Stomach (tissue), 9 donors: Measurements from ENCODE around the gene LPAR5. TPM values are rescaled to one million over a fixed set of nuclear protein-coding genes. Genes with fewer than 3 reads are reported as not detected.

ENCODE experiments used
- DNase-seq, 2 donors: peaks; one replicate each; pipeline versions ENCODE4 v3.0.0 to v3.0.0-alpha.2; 2013 to 2019
- H3K27ac ChIP-seq, 5 donors: fragments of 200-600 bp in 4 of 5; sonication (generic) in 4 of 5; one replicate each; pipeline ENCODE4 v1.5.1; 2013 to 2019; ENCODE audit warnings: mild to moderate bottlenecking in 1 of 5, moderate library complexity in 1 of 5
- H3K27me3 ChIP-seq, 3 donors: fragments of 200-600 bp; sonication (generic); one replicate each; pipeline ENCODE4 v1.5.1; 2017 to 2019; ENCODE audit warnings: mixed run types in 1 of 3
- H3K36me3 ChIP-seq, 4 donors: fragments of 200-600 bp; sonication (generic); 1 replicate in 3 of 4; 2 replicates in 1 of 4; pipeline ENCODE4 v1.5.1; 2016 to 2019
- H3K4me1 ChIP-seq, 4 donors: fragments of 200-600 bp; sonication (generic); one replicate each; pipeline ENCODE4 v1.5.1; 2016 to 2019
- H3K4me3 ChIP-seq, 4 donors: fragments of 200-600 bp; sonication (generic) in 3 of 4; one replicate each; pipeline ENCODE4 v1.5.1; 2016 to 2019; ENCODE audit warnings: mild to moderate bottlenecking in 1 of 4
- H3K9me3 ChIP-seq, 4 donors: fragments of 200-600 bp; sonication (generic); one replicate each; pipeline ENCODE4 v1.5.1; 2016 to 2019
- CTCF ChIP-seq, 7 experiments: fragments of 450-650 bp in 4 of 7; fragments of 200-600 bp in 3 of 7; sonication (generic) in 3 of 7; IDR thresholded peaks; one replicate each; pipeline ENCODE4 v1.5.1; 2016 to 2019; ENCODE audit warnings: antibody characterized with exemption in 7 of 7, control low read depth in 2 of 7, mild to moderate bottlenecking in 1 of 7
- EP300 ChIP-seq: sonication (generic); formaldehyde crosslinking; IDR thresholded peaks from one replicate; pipeline ENCODE4 v1.6.1; 2017; ENCODE audit warnings: antibody characterized with exemption
- POLR2A ChIP-seq, 4 donors: fragments of 450-650 bp; IDR thresholded peaks; one replicate each; pipeline ENCODE4 v1.6.1; 2016; ENCODE audit warnings: antibody characterized with exemption in 4 of 4, control low read depth in 2 of 4, mild to moderate bottlenecking in 1 of 4, moderate library complexity in 1 of 4
- POLR2AphosphoS5 ChIP-seq, 3 donors: sonication (generic); formaldehyde crosslinking; IDR thresholded peaks; one replicate each; pipeline ENCODE4 v1.6.1; 2016; ENCODE audit warnings: antibody characterized with exemption in 3 of 3
- WGBS, 5 donors: extraction: QIAGEN DNeasy Blood & Tissue Kit in 3 of 5; methylation state at CpG; one replicate each; pipeline versions ENCODE4 v1.1.5 to v1.1.7; 2013 to 2018; 5-methylcytosine and 5-hydroxymethylcytosine counted together
- intact Hi-C: fragments of 100-400 bp; cut with DNase I; formaldehyde crosslinking; loops from one replicate; pipeline ENCODE4 v1.15.1; 2023; ENCODE audit warnings: low total_unique reads
- polyA plus RNA-seq, 3 donors: library from polyadenylated mRNA; stranded (reverse); fragments of 200-250 nt; gene quantifications; one replicate each; pipeline ENCODE4 v1.2.3, GENCODE V29; 2013
- total RNA-seq, 5 donors: library from RNA; depleted of rRNA; stranded (reverse); fragments of >200 nt; gene quantifications; one replicate each; pipeline versions ENCODE4 v1.1.0 to v1.2.3, GENCODE V29; 2014 to 2016
- donor health status: healthy with polysubstance abuse.
- donor health status: Bipolar disorder and iron deficiency.
- donor health status: healthy.

Gene LPAR5
- total and polyA plus RNA-seq, 8 donors, result 1.3 to 33.0 (median 4.5) TPM

- WGBS, 5 donors, result 51 to 65% (median 58%) methylated on average over 21 to 28 of the region's 28 CpGs
- H3K27me3 ChIP-seq, result no peaks in the 10 kb centered on the region
- peaks cover 14 to 37% (median 37%) of the 10 kb centered on the region in 4 donors for H3K36me3 ChIP-seq
- H3K9me3 ChIP-seq, result no peaks in the 10 kb centered on the region
- peak overlapping the region; percentile 48 to 57 (median 50) for H3K4me3 ChIP-seq
- DNase-seq, result no peak
- intact Hi-C loops, result no loop called here
- peaks cover 7 to 19% (median 15%) of the 10 kb centered on the region in 4 donors for H3K4me1 ChIP-seq
- TF ChIP-seq POLR2A (IDR thresholded peaks at IDR 0.05), result no peak
- TF ChIP-seq EP300, result no peak
- TF ChIP-seq CTCF (IDR thresholded peaks at IDR 0.05), result no peak
- TF ChIP-seq POLR2AphosphoS5 (IDR thresholded peaks at IDR 0.05), result no peak
- peak overlapping the region in 3 of 5 donors; percentile 62 to 81 (median 73) for H3K27ac ChIP-seq
These were observed 10.7 kb upstream of the LPAR5 start for GRCh38 chr12:6646276-6647082.

- H3K27me3 ChIP-seq, result peaks cover 0 to 4% (median 0%) of the 10 kb centered on the region in 3 donors
- 25 to 41% (median 33%) methylated on average over 5 of the region's 5 CpGs for WGBS, 5 donors
- peaks cover 7 to 19% (median 15%) of the 10 kb centered on the region in 4 donors for H3K4me1 ChIP-seq
- peak overlapping the region in 1 of 5 donors; percentile 15 for H3K27ac ChIP-seq
- H3K9me3 ChIP-seq, result no peaks in the 10 kb centered on the region
- no peak overlapping the region for H3K4me3 ChIP-seq
- H3K36me3 ChIP-seq, result peaks cover 3 to 22% (median 21%) of the 10 kb centered on the region in 4 donors
- intact Hi-C loops, result no loop called here
- peak in 1 of 2 donors; percentile 72 for DNase-seq
- no peak for TF ChIP-seq EP300
- TF ChIP-seq CTCF (IDR thresholded peaks at IDR 0.05), result no peak
- TF ChIP-seq POLR2A (IDR thresholded peaks at IDR 0.05), result no peak
- TF ChIP-seq POLR2AphosphoS5 (IDR thresholded peaks at IDR 0.05), result no peak
These were observed 9.1 kb upstream of the LPAR5 start for GRCh38 chr12:6644903-6645302.

- DNase-seq, result no peak
- WGBS, 5 donors, result 65 to 78% (median 72%) methylated on average over 6 of the region's 6 CpGs
- TF ChIP-seq POLR2AphosphoS5 (IDR thresholded peaks at IDR 0.05), result no peak
- no peak for TF ChIP-seq CTCF (IDR thresholded peaks at IDR 0.05)
- no peak for TF ChIP-seq POLR2A (IDR thresholded peaks at IDR 0.05)
- no peak for TF ChIP-seq EP300
- intact Hi-C loops, result no loop called here
- H3K27ac ChIP-seq, result peak overlapping the region in 3 of 5 donors; percentile 1 to 47 (median 15)
- H3K27me3 ChIP-seq, result peaks cover 0 to 6% (median 0%) of the 10 kb centered on the region in 3 donors
- no peak overlapping the region for H3K4me3 ChIP-seq
- no peaks in the 10 kb centered on the region for H3K9me3 ChIP-seq
- H3K36me3 ChIP-seq, result peaks cover 3 to 15% (median 14%) of the 10 kb centered on the region in 4 donors
- peaks cover 7 to 20% (median 15%) of the 10 kb centered on the region in 4 donors for H3K4me1 ChIP-seq
These were observed 8.5 kb upstream of the LPAR5 start for GRCh38 chr12:6644257-6644596.

- Histone ChIP-seq H3K4me1 (peaks cover 7 to 24% (median 15%) of the 10 kb centered on the region in 4 donors), H3K36me3 (peaks cover 3 to 10% (median 9%) of the 10 kb centered on the region in 4 donors), H3K27ac (peak overlapping the region in 2 of 5 donors; percentile 1 to 47), H3K9me3 (no peaks in the 10 kb centered on the region), H3K27me3 (peaks cover 0 to 6% (median 0%) of the 10 kb centered on the region in 3 donors), H3K4me3 (no peak overlapping the region)
- WGBS, 5 donors, result 70 to 90% (median 89%) methylated on average over 6 of the region's 6 CpGs
- no peak for TF ChIP-seq POLR2AphosphoS5 (IDR thresholded peaks at IDR 0.05)
- no peak for TF ChIP-seq EP300
- TF ChIP-seq POLR2A (IDR thresholded peaks at IDR 0.05), result no peak
- TF ChIP-seq CTCF (IDR thresholded peaks at IDR 0.05), result no peak
- intact Hi-C loops, result no loop called here
- DNase-seq, result no peak
These were observed 8.0 kb upstream of the LPAR5 start for GRCh38 chr12:6643569-6644256.
